ENCODE results near the gene SHANK2.

The SHANK2 gene

GRCh38 chr11:71252269-71252769 is at the start of gene SHANK2:
Gene SHANK2 (minus strand): TSS chr11:71252577. CDS start chr11:71147326, 105,251 bp downstream.
- peak within 1 kb of the TSS; percentile 39 for H3K4me3 ChIP-seq (ENCODE audit: low read depth, low read length)
- DNase-seq (ENCODE audit: low read depth): no peak
- no peak for TF ChIP-seq CTCF (conservative IDR thresholded peaks at IDR 0.05; ENCODE audit: low read depth, low read length)

DNA sequence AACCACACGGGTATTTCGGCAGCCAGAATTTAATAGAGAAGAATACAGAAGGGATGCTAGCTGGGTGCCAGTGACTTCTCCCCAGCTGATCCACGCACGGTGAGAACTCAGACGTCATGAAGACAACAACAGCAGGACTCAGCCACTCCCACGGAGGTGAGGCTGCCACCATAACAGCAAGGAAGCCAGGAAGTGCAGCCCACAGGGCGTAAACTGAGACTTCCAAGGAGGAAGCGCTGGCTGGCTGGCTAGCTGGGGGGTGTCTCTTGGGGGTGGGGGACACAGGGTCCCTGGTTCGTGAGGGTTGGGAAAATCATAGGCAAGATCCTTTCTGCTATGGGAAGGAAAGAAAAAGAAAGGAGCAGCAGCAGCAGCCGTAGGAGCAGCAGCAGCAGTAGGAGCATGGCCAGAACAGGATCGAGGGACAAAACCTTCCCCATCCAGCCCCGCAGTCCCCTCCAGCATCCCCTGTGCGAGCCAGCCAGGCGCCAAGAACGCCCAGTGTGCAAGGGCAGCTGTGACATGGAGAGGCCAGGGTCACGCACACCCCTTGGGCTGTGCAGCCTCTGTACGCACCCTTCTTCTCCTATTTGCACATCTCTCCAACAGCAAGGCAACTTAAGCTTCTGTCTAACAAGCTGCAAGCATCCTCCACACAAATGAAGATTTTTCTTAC is 49.6 kb upstream of the SHANK2 start:
- no peak for TF ChIP-seq CTCF (conservative IDR thresholded peaks at IDR 0.05; ENCODE audit: low read depth, low read length)
- DNase-seq (ENCODE audit: low read depth): peak; percentile 3
- no peak overlapping the region for H3K4me3 ChIP-seq (ENCODE audit: low read depth, low read length)

- DNase-seq (ENCODE audit: low read depth): no peak
- no peak overlapping the region for H3K4me3 ChIP-seq (ENCODE audit: low read depth, low read length)
- no peak for TF ChIP-seq CTCF (conservative IDR thresholded peaks at IDR 0.05; ENCODE audit: low read depth, low read length)
These were observed 48.9 kb upstream of the SHANK2 start for GRCh38 chr11:71301046-71301857.

GRCh38 chr11:71300187-71300586 is 47.8 kb upstream of the SHANK2 start:
- no peak overlapping the region for H3K4me3 ChIP-seq (ENCODE audit: low read depth, low read length)
- peak; percentile 22 for DNase-seq (ENCODE audit: low read depth)
- TF ChIP-seq CTCF (conservative IDR thresholded peaks at IDR 0.05; ENCODE audit: low read depth, low read length): no peak

- no peak overlapping the region for H3K4me3 ChIP-seq (ENCODE audit: low read depth, low read length)
- no peak for TF ChIP-seq CTCF (conservative IDR thresholded peaks at IDR 0.05; ENCODE audit: low read depth, low read length)
- DNase-seq (ENCODE audit: low read depth): no peak
These were observed 46.4 kb upstream of the SHANK2 start for GRCh38 chr11:71298761-71299181.

GRCh38 chr11:71298016-71298550 is 45.7 kb upstream of the SHANK2 start:
- DNase-seq (ENCODE audit: low read depth): no peak
- H3K4me3 ChIP-seq (ENCODE audit: low read depth, low read length): no peak overlapping the region
- TF ChIP-seq CTCF (conservative IDR thresholded peaks at IDR 0.05; ENCODE audit: low read depth, low read length): no peak

All from choroid plexus epithelial cell (primary cell).